Cardiac fibroblast (primary cell): ENCODE data around the gene BLACAT1.
"Not testable (repeated sequence)": the region's sequence is repeated elsewhere in the genome, so short reads cannot be mapped to it uniquely, and the experiment has no call there.

Experiments used
- DNase-seq, 2 donors: peaks; one replicate each; pipeline versions ENCODE4 v3.0.0 to v3.0.0-alpha.2; 2010; ENCODE audit warnings: low read depth in 2 of 2
- H3K4me3 ChIP-seq, 2 donors: replicated peaks in 1 of 2; 1 replicate in 1 of 2; 2 replicates in 1 of 2; pipeline ENCODE4 v1.5.1; 2011; ENCODE audit warnings: low read depth in 2 of 2, low read length in 2 of 2, mild to moderate bottlenecking in 2 of 2, moderate library complexity in 1 of 2
- TF ChIP-seq, protein P1 (sequence below): IDR thresholded peaks from one replicate; pipeline ENCODE4 v1.5.1; 2011; ENCODE audit warnings: low read depth, mild to moderate bottlenecking, low read length, inconsistent platforms

BLACAT1 gene

DNA sequence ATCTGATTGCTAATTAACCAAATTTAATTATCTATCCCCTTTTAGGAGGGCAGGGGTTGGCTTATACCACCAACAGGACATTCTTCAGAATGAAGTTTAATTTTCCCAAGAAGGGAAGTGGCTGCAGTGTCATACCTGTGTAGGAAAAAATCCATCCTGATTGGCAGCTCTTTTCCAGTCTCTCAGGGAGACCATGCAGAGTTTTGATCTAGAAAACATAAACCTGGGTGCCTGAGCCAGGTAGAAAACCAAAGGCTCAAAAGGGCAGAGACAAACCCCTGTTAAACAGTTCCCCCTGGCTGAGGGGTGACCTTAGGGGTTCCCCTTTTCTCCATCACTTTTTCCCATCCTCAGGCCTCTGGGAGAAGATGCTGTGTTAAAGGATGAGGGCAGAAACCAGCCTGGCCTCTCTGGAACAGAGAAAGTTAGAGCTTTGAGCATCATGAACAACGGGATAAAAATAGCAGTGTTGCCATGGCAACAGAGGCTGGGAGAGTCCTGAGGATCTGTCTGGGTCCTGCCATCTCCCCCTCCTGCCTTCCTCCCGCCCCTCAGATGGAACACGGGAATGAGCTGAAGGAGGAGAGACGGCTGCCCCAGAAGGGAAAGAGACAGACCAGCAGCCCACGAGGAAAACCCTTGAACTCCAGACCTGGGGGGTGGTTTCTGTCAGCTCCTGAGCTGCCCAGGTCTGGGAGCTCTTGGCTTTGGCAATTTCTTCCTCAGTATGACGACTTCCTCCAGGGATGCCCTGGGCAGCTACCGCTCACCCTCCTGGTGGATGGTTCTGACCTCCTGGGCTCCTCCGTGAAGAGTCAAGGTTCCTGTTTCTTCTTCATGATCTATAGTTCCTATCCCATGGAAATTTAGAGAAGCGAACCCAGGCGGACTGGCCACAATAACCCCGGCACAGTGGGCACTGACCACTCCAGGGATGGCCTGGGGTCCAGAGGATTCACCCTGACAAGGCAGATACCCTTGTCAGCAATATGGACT, 20.0 kb downstream of the BLACAT1 start:
- TF ChIP-seq, protein P1, sequence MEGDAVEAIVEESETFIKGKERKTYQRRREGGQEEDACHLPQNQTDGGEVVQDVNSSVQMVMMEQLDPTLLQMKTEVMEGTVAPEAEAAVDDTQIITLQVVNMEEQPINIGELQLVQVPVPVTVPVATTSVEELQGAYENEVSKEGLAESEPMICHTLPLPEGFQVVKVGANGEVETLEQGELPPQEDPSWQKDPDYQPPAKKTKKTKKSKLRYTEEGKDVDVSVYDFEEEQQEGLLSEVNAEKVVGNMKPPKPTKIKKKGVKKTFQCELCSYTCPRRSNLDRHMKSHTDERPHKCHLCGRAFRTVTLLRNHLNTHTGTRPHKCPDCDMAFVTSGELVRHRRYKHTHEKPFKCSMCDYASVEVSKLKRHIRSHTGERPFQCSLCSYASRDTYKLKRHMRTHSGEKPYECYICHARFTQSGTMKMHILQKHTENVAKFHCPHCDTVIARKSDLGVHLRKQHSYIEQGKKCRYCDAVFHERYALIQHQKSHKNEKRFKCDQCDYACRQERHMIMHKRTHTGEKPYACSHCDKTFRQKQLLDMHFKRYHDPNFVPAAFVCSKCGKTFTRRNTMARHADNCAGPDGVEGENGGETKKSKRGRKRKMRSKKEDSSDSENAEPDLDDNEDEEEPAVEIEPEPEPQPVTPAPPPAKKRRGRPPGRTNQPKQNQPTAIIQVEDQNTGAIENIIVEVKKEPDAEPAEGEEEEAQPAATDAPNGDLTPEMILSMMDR, result no peak
- no peak overlapping the region for H3K4me3 ChIP-seq
- peak in 1 of 2 donors; percentile 29 for DNase-seq

DNA sequence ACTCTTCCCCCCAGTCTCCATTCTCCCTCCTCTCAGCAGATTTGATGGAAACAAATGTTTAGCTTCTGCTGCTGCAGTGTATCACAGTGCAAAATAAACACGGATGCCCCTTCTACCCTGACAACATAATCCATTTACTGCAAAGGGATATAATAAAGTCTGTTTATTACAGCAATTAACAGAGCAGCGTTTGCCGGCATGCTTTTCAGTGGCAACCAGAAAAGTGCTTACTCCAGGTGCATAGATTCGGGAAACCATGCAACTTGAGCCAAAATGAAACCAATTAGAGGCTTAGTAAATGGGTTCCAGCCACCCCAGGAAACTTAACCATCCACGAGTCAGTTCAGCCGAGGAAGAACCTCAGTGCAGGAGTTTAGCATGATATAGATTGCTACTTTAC, 21.1 kb downstream of the BLACAT1 start:
- DNase-seq, result no peak
- no peak overlapping the region for H3K4me3 ChIP-seq
- TF ChIP-seq, protein P1, result no peak

DNA sequence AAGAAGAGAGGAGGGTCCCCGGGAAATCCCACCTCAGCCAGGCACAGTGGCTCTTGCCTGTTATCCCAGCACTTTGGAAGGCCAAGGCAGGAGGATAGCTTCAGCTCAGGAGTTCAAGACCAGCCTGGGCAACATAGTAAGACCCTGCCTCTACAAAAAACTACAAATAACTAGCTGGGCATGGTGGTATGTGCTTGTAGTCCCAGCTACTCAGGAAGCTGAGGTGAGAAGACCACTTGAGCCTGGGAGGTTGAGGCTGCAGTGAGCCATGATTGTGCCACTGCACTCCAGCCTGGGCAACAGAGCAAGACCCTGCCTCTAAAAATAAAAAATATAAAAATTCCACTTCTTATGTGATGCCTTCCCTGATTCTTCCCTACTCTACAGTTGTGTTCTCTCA, 23.2 kb downstream of the BLACAT1 start:
- not testable (repeated sequence) for DNase-seq, H3K4me3 ChIP-seq

DNA sequence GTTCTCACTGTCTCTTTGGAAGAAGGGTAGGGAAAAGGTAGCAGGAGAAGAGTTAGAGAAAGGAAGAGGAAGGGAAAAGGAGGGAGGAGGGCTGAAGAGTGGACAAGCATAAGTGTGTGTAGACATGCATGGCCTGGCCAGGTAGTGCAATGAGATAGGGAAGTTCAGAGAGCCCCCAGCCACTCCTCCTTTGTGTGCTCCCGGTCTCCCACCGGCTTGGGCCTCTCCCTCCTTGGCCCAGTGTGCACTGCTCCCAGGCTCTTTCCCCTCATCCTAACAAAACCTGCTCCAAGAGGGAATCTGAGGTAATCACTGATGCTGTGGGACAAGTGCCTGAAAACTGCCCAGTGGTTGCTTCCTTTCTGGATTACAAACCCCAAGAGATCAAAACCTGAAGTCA, 23.7 kb downstream of the BLACAT1 start:
- no peak for DNase-seq
- no peak overlapping the region for H3K4me3 ChIP-seq
- TF ChIP-seq, protein P1, result no peak

GRCh38 chr1:205430696-205431305, 25.0 kb downstream of the BLACAT1 start:
- peak overlapping the region; percentile 44 to 48 for H3K4me3 ChIP-seq
- DNase-seq, result peak; percentile 51 to 68
- TF ChIP-seq, protein P1, result peak; percentile 96

GRCh38 chr1:205429762-205430695, 25.8 kb downstream of the BLACAT1 start:
- DNase-seq, result no peak
- peak overlapping the region; percentile 44 to 48 for H3K4me3 ChIP-seq
- TF ChIP-seq, protein P1, result no peak
